ENCODE measurements around the gene BICC1.

BICC1 gene

GRCh38 chr10:58660575-58661255, 148.0 kb downstream of the BICC1 start:
- DNase-seq: no peak

- no peak for DNase-seq
These were observed 148.7 kb downstream of the BICC1 start for GRCh38 chr10:58661336-58661735.

GRCh38 chr10:58661902-58662301, 149.2 kb downstream of the BICC1 start:
- no peak for DNase-seq

- DNase-seq: no peak
These were observed 149.6 kb downstream of the BICC1 start for GRCh38 chr10:58662314-58662713.

- DNase-seq: no peak
These were observed 152.7 kb downstream of the BICC1 start for GRCh38 chr10:58665361-58665760.

- DNase-seq: peak in 1 of 2 donors; percentile 36
These were observed 153.4 kb downstream of the BICC1 start for GRCh38 chr10:58666024-58666423.

- DNase-seq: no peak
These were observed 155.1 kb downstream of the BICC1 start for GRCh38 chr10:58667658-58668310.

GRCh38 chr10:58672845-58673244, 160.2 kb downstream of the BICC1 start:
- no peak for DNase-seq

GRCh38 chr10:58674251-58674650, 161.6 kb downstream of the BICC1 start:
- no peak for DNase-seq

- DNase-seq: no peak
These were observed 162.6 kb downstream of the BICC1 start for GRCh38 chr10:58675321-58675720.

GRCh38 chr10:58691528-58691927, 178.9 kb downstream of the BICC1 start:
- no peak for DNase-seq

GRCh38 chr10:58693919-58694318, 181.2 kb downstream of the BICC1 start:
- no peak for DNase-seq

- DNase-seq: no peak
These were observed 182.3 kb downstream of the BICC1 start for GRCh38 chr10:58695022-58695421.

GRCh38 chr10:58696736-58697135, 184.1 kb downstream of the BICC1 start:
- no peak for DNase-seq

- no peak for DNase-seq
These were observed 185.0 kb downstream of the BICC1 start for GRCh38 chr10:58697691-58698090.

- no peak for DNase-seq
These were observed 186.2 kb downstream of the BICC1 start for GRCh38 chr10:58698777-58699356.

GRCh38 chr10:58700591-58700990, 187.9 kb downstream of the BICC1 start:
- DNase-seq: no peak

- DNase-seq: no peak
These were observed 188.9 kb downstream of the BICC1 start for GRCh38 chr10:58701405-58702135.

- no peak for DNase-seq
These were observed 191.6 kb downstream of the BICC1 start for GRCh38 chr10:58704226-58704625.

GRCh38 chr10:58704671-58705141, 192.0 kb downstream of the BICC1 start:
- no peak for DNase-seq

- no peak for DNase-seq
These were observed 194.2 kb downstream of the BICC1 start for GRCh38 chr10:58706836-58707235.

GRCh38 chr10:58712141-58712540, 199.5 kb downstream of the BICC1 start:
- DNase-seq: no peak

- DNase-seq: no peak
These were observed 200.3 kb downstream of the BICC1 start for GRCh38 chr10:58712982-58713381.

- DNase-seq: no peak
These were observed 201.7 kb downstream of the BICC1 start for GRCh38 chr10:58714409-58714808.
